HepG2 (cell line): ENCODE data around the gene UNC119B. TPM values are rescaled to one million over a fixed set of nuclear protein-coding genes. Genes with fewer than 3 reads are reported as not detected.

Experiments
- MXI1 ChIP-seq: IDR thresholded peaks from 3 replicates; pipeline ENCODE4 v1.6.1; 2012; ENCODE audit warnings: low read depth, low read length, inconsistent platforms, borderline replicate concordance
- NR2F6 ChIP-seq, 2 experiments: IDR thresholded peaks; 2 replicates each; pipeline ENCODE4 v1.6.1; 2016; ENCODE audit warnings: antibody characterized with exemption in 1 of 2, mild to moderate bottlenecking in 1 of 2
- POLR2G ChIP-seq: fragments of 200-400 bp; formaldehyde crosslinking; IDR thresholded peaks from 2 replicates; pipeline ENCODE4 v1.6.1; 2018; ENCODE audit warnings: mild to moderate bottlenecking, low read depth, low read length, moderate library complexity
- SKI ChIP-seq: fragments of 450-650 bp; IDR thresholded peaks from one replicate; pipeline ENCODE4 v1.6.1; 2018; ENCODE audit warnings: mild to moderate bottlenecking; ENCODE audit not compliant: partially characterized antibody
- ZBTB14 ChIP-seq: sonication (generic); formaldehyde crosslinking; IDR thresholded peaks from 2 replicates; pipeline ENCODE4 v1.4.0; 2020; ENCODE audit warnings: missing genetic modification reagents
- ZNF142 ChIP-seq: sonication (generic); formaldehyde crosslinking; IDR thresholded peaks from 2 replicates; pipeline ENCODE4 v1.4.0; 2020; ENCODE audit warnings: missing genetic modification reagents
- ZNF362 ChIP-seq: sonication (generic); formaldehyde crosslinking; IDR thresholded peaks from 2 replicates; pipeline ENCODE4 v1.4.0; 2020; ENCODE audit warnings: missing genetic modification reagents, mild to moderate bottlenecking, borderline replicate concordance
- ZNF446 ChIP-seq: sonication (generic); formaldehyde crosslinking; IDR thresholded peaks from 2 replicates; pipeline ENCODE4 v1.5.0; 2020; ENCODE audit warnings: mild to moderate bottlenecking, missing genetic modification reagents
- ZNF614 ChIP-seq: IDR thresholded peaks from 2 replicates; pipeline ENCODE4 v1.6.1; 2018; ENCODE audit warnings: missing biosample characterization, missing genetic modification reagents, inconsistent platforms, borderline replicate concordance
- ZNF772 ChIP-seq: sonication (generic); formaldehyde crosslinking; IDR thresholded peaks from 2 replicates; pipeline ENCODE4 v1.5.0; 2020; ENCODE audit warnings: mild to moderate bottlenecking, missing genetic modification reagents
- polyA plus RNA-seq, 8 experiments: library from polyadenylated mRNA; depleted of rRNA in 3 of 8; stranded (reverse) in 7 of 8; unstranded in 1 of 8; fragments of >200 nt; fragmentation: Illumina TruSeq in 4 of 8; extraction: Trizol in 4 of 8; gene quantifications; 2 replicates each; pipeline versions ENCODE4 v1.2.1 to v1.2.3, GENCODE V29; 2011 to 2016; ENCODE audit warnings: low read depth in 4 of 8, missing spikeins in 1 of 8, mixed read lengths in 1 of 8; ENCODE audit not compliant: insufficient read depth in 1 of 8
- total RNA-seq, 5 experiments: library from RNA; depleted of rRNA; stranded (reverse); fragments of >200 nt; fragmentation: Illumina TruSeq; extraction: Trizol; gene quantifications; 2 replicates each; pipeline ENCODE4 v1.2.3, GENCODE V29; 2016; ENCODE audit warnings: low read depth in 1 of 5
- TF ChIP-seq, protein P1 (sequence below): sonication (generic); formaldehyde crosslinking; IDR thresholded peaks from 2 replicates; pipeline ENCODE4 v1.4.0; 2020; ENCODE audit warnings: missing genetic modification reagents
- TF ChIP-seq, protein P2 (sequence below): sonication (generic); IDR thresholded peaks from 2 replicates; pipeline ENCODE4 v1.6.1; 2016; ENCODE audit warnings: low read depth, borderline replicate concordance
- TF ChIP-seq, protein P3 (sequence below): sonication (generic); formaldehyde crosslinking; conservative IDR thresholded peaks from 2 replicates; pipeline ENCODE4 v1.8.0; 2022; ENCODE audit warnings: mild to moderate bottlenecking, moderate library complexity, missing genetic modification reagents

The UNC119B gene
- total and polyA plus RNA-seq, 2 of the 13 experiments (the other 11 are each of a cell fraction or from before 2014, with no cell fraction given) = 19.6 to 19.7 TPM

DNA sequence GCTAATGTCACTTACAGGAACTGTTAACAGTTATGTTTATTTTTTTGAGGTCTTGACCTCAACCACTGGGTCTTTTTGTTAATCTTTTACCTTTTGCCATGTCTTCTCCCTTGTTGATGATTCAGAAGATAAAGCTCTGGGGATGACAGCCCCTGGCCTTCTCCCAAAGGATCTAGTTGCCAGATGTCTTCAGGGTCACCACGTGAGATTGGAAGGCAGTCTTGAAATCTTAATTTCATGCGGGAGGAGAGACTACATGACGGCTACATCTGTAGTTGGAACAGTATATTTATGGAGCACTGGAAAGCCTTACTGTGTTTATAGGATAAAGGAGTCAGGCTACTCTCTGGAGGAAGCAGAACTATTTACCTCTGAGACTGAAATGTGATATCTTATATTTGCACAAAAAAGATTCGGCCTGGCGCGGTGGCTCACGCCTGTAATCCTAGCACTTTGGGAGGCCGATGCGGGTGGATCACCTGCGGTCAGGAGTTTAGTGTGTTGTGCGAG, 17.7 kb upstream of the UNC119B start (continued):
- TF ChIP-seq ZNF142 (CRISPR knock-in tag) (no peak), ZNF614 (CRISPR knock-in tag) (0 out of 2 replicates have a peak, but pooled peaks have one; percentile 32), MXI1 (peak; percentile 44; the same call in 1 of the 3 replicates), NR2F6 (IDR thresholded peaks at IDR 0.05) (peak; percentile 83), NR2F6 (CRISPR knock-in tag; IDR thresholded peaks at IDR 0.05) (peak; percentile 82), ZBTB14 (CRISPR knock-in tag) (no peak), ZNF772 (CRISPR knock-in tag) (no peak), ZNF362 (CRISPR knock-in tag) (no peak), SKI (no peak), POLR2G (no peak), ZNF446 (CRISPR knock-in tag) (no peak)
- TF ChIP-seq, protein P1, sequence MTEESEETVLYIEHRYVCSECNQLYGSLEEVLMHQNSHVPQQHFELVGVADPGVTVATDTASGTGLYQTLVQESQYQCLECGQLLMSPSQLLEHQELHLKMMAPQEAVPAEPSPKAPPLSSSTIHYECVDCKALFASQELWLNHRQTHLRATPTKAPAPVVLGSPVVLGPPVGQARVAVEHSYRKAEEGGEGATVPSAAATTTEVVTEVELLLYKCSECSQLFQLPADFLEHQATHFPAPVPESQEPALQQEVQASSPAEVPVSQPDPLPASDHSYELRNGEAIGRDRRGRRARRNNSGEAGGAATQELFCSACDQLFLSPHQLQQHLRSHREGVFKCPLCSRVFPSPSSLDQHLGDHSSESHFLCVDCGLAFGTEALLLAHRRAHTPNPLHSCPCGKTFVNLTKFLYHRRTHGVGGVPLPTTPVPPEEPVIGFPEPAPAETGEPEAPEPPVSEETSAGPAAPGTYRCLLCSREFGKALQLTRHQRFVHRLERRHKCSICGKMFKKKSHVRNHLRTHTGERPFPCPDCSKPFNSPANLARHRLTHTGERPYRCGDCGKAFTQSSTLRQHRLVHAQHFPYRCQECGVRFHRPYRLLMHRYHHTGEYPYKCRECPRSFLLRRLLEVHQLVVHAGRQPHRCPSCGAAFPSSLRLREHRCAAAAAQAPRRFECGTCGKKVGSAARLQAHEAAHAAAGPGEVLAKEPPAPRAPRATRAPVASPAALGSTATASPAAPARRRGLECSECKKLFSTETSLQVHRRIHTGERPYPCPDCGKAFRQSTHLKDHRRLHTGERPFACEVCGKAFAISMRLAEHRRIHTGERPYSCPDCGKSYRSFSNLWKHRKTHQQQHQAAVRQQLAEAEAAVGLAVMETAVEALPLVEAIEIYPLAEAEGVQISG (CRISPR knock-in tag) = no peak
- TF ChIP-seq, protein P2, sequence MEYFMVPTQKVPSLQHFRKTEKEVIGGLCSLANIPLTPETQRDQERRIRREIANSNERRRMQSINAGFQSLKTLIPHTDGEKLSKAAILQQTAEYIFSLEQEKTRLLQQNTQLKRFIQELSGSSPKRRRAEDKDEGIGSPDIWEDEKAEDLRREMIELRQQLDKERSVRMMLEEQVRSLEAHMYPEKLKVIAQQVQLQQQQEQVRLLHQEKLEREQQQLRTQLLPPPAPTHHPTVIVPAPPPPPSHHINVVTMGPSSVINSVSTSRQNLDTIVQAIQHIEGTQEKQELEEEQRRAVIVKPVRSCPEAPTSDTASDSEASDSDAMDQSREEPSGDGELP = no peak
- TF ChIP-seq, protein P3, sequence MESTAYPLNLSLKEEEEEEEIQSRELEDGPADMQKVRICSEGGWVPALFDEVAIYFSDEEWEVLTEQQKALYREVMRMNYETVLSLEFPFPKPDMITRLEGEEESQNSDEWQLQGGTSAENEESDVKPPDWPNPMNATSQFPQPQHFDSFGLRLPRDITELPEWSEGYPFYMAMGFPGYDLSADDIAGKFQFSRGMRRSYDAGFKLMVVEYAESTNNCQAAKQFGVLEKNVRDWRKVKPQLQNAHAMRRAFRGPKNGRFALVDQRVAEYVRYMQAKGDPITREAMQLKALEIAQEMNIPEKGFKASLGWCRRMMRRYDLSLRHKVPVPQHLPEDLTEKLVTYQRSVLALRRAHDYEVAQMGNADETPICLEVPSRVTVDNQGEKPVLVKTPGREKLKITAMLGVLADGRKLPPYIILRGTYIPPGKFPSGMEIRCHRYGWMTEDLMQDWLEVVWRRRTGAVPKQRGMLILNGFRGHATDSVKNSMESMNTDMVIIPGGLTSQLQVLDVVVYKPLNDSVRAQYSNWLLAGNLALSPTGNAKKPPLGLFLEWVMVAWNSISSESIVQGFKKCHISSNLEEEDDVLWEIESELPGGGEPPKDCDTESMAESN (CRISPR knock-in tag) = no peak
